Measurements from ENCODE around the gene KRT8.
A peak's percentile ranks its signal among the peaks of the same experiment; 100 is the strongest.
"Not testable (repeated sequence)": the region's sequence is repeated elsewhere in the genome, so short reads cannot be mapped to it uniquely, and the experiment has no call there.

Gene KRT8

DNA sequence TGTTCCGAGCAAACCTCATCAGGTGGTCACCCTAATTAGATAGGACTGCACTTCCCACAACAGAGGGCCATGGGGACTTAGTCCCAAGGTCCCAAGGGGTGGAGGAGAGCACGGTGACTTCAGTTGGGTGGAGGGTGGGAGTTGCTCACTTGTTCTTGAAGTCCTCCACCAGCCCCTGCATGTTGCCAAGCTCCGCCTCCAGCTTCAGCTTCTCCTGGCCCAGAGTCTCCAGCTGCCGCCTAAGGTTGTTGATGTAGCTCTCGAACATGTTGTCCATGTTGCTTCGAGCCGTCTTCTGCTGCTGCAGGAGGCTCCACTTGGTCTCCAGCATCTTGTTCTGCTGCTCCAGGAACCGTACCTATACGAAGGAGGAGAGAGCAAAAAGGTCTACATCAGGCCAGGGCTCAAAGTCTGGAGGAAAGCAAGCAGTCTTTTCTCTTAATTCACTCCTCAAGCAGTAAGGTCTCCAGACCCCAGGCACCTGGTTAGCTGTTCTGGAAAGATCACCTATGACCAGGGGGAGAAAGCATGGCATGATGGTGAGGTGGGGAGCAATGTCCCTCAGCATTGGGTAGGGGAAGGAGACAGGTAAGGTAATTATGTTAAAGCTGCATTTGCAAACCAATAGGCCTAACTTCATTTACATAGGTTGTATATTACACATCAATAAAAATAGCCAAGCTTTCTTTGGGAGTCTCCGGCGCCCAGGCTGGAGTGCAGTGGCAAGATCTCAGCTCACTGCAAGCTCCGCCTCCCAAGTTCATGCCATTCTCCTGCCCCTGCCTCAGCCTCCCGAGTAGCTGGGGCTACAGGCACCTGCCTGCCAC is 2.9 kb downstream of the KRT8 start:
- no peak for DNase-seq

GRCh38 chr12:52900896-52901714 is 3.8 kb downstream of the KRT8 start:
- no peak for DNase-seq

- DNase-seq = no peak
Observed at GRCh38 chr12:52900166-52900895, 4.5 kb downstream of the KRT8 start.

- no peak for DNase-seq
Observed at GRCh38 chr12:52899338-52900035, 5.4 kb downstream of the KRT8 start.

GRCh38 chr12:52896190-52897100 is 8.4 kb downstream of the KRT8 start:
- DNase-seq = no peak

GRCh38 chr12:52895726-52896189 is 9.1 kb downstream of the KRT8 start:
- no peak for DNase-seq

GRCh38 chr12:52892974-52893373 is 11.9 kb downstream of the KRT8 start:
- DNase-seq = no peak

- DNase-seq = no peak
Observed at GRCh38 chr12:52892207-52892852, 12.5 kb downstream of the KRT8 start.

DNA sequence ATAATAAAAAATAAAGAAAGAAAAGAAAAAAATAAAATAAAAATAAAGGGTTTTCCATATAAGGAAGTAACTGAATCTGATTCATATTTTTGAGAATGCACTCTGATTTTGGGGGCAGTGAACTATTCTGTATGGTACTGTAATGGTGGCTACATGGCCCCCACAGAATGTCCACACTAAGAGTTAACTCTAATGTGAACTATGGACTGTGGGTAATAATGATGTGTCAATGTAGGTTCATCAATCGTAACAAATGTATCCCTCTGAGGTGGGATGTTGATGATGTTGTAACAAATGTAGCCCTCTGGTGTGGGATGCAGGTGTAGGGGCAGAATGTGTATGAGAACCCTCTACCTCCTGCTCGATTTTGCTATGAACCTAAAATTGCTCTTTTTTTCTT is 13.8 kb downstream of the KRT8 start:
- no peak for DNase-seq

DNA sequence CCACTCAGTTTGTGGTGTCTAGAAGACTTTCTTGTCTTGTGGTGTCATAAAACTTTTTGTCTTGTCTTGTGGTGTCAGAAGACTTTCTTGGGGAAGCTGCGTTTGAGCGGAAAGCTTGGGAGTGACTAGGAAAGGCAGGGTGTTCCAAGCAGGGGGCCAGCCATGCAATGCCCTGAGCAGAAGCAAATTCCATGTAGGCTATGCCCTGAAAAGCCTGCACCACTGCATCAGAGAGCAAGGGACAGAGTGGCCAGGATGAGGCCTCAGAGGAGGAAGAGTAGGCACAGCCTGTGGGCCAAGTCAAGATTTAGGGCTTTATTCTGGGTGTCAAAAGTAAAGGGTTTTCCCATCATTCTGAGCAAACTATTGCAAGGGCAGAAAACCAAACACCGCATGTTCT is 14.5 kb downstream of the KRT8 start:
- no peak for DNase-seq

- peak; percentile 71 to 73 for DNase-seq
Observed at GRCh38 chr12:52884526-52885293, 20.2 kb downstream of the KRT8 start.

GRCh38 chr12:52880499-52880898 is 24.4 kb downstream of the KRT8 start:
- DNase-seq = not testable (repeated sequence)

DNA sequence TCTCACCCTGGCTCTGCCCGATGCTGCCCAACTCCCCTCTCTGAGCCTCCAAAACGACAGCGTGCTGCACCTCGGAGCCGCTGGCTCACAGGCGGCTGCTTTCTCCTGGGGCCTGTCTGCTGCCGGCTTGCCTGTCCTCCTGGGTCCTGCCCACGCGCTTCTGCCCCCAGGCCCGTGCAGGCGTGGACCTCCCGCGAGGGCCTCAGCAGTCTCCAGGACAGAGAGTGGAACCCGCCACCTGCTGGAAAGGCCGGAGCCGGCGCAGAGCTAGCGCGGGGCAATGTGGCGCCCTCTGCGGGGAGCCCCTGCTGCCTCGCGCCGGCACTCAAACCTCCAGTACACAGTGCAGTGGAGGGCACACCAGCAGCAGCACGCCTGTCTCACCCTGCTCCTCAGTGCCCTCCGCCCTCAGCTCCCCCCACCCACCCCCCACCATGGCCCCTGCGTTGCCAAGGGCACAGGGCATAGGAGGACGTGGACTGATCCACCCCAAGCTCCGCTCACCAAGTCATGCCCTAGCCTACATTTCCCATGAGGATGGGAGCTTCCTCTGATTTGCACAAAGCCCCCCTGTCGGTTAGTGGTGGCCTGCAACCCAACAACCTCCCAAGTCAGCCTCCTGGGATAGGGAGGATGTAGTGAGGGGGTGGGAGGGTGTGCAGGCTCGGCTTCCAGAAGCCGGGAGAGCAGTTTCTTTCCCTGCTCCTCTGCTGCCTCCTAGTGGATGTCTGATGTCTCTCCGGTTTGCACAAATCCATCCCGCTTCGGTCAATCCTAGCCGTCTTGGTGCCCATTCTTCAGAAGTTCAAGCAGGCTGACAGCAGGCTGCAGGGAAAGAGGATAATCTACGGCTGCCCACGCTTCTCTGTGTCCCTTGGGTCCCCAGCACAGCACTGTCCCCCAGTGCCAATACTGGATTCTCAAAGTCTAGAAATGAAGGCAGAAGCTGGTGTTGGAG is 25.2 kb downstream of the KRT8 start:
- DNase-seq = peak; percentile 66 to 71

DNA sequence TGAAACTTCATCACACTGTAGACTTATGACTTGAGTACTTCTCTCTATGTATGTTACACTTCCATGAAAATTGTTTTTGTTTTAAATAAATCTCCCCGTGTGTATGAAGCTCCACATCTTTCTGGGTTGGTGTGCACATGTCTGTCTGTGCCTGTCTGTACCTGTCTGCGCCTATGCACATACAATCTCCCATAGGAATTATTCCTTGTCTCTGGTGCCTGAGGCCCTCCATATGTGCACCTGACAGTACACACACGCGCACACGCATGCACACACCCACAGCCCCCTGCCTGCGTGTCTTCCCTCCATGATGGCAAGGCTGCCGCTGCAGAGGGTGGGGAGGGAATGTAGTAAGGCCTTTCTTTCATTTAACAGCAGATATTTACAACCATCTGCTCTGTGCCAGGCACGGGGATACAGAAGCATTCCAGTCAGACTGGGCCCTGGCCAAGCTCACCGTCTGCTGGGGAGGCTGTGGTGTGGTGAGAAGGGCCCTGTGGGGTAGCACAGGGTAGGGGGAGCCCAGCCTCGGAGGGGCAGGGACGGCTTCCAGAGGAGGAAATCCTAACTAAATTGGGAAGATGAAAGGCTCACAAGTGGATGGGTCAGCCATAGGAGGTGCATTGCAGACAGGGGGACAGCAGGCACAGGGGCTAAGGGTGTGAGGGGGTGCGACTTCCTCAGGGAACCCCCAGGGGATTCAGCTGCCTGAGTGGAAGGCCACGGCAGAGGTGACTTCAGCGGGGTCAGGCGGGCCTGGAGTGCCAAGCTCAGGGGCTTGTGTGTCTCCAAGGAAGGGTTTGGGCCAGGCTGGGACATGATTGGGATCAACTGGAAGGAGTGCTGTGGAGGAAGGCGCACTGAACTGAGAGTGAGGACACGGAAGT is 26.1 kb downstream of the KRT8 start:
- no peak for DNase-seq

DNA sequence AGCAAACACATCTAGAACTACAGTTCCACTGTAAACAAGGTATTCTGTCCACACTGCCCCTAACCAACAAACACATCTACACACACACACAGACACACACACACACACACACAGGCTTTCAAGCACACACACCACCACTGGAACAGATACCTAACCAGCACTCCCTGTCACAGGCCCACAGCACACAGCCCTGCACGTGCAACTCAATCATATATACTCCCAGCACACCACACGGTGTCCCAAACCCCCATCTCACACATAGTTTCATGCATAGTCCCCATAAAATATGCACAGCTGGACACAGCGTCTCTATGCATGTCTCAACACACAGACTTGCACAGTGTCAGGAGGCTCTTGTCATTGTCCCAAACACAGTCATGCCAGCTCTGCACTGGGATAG is 27.6 kb downstream of the KRT8 start:
- no peak for DNase-seq

GRCh38 chr12:52876372-52876771 is 28.5 kb downstream of the KRT8 start:
- DNase-seq = no peak

GRCh38 chr12:52874573-52875435 is 30.1 kb downstream of the KRT8 start:
- no peak for DNase-seq

Measured in CD4-positive, alpha-beta T cell treated with Interleukin-1 beta for 1 hour (primary cell).